ENCODE measurements around the gene ANLN.
A peak's percentile ranks its signal among the peaks of the same experiment; 100 is the strongest.
"Not testable (repeated sequence)": the region's sequence is repeated elsewhere in the genome, so short reads cannot be mapped to it uniquely, and the experiment has no call there.

ANLN gene

DNA sequence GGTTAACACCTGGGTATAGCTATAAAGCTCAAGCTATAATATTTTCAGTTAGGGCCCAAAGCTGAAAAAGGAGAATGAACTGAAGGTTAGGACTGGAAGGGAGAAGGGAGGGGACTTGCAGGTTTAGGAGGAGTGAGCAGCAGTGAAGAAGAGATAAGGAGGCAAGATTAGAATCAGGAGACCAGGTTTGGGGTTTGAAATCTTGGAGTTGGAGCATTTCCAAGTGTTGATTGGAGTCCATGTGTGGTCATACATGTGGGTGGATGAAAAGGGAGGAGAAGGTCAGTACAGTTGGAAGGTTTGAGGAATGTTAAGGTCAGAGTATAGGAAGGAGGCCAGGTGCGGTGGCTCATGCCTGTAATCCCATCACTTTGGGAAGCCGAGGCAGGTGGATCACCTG is 8.6 kb upstream of the ANLN start:
- DNase-seq = no peak

DNA sequence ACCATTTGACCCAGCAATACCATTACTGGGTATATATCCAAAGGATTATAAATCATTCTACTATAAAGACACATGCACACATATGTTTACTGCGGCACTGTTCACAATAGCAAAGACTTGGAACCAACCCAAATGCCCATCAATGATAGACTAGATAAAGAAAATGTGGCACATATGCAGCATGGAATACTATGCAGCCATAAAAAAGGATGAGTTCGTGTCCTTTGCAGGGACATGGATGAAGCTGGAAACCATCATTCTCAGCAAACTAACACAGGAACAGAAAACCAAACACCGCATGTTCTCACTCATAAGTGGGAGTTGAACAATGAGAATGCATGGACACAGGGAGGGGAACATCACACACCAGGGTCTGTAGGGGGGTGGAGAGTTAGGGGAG is 6.4 kb upstream of the ANLN start:
- DNase-seq = not testable (repeated sequence)

- not testable (repeated sequence) for DNase-seq
Measured at GRCh38 chr7:36385646-36386045, 4.0 kb upstream of the ANLN start.

DNA sequence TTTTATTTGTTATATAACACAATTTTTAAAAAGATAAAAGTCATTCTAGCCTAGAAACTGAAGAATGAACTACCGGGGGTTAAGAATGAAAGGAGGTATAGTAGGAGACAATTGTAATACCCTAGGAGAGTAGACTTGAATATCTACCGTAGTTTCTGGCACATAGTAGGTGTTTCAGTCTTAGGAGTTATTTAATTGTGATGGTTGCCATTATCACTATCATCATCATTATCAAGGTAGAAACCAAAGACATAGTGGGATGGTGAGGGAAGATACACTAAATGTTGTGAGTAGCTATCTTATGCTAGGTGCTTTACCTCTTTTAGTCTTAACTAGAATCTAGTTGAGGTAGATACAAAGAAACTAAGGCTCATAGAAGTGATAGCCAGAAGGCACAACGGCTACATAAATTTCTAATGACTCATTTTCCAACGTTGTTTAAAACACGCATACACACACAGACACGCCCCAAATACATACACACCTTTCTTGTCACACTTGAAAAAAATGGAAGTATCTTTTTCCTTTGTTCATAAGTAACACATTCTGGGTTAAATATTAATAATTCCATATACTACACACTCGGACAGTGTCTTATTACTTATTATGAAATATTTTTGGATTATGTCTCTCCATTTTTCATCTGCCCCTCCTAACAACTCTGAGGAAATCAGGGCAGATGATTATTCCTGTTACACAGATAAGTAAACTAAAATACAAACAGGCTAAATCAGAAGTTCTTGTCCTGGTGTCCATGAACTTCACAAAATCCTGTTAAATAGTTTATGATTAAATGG is 2.0 kb upstream of the ANLN start:
- DNase-seq = no peak

- no peak for DNase-seq
Measured at GRCh38 chr7:36388423-36388822, 1.2 kb upstream of the ANLN start.

DNA sequence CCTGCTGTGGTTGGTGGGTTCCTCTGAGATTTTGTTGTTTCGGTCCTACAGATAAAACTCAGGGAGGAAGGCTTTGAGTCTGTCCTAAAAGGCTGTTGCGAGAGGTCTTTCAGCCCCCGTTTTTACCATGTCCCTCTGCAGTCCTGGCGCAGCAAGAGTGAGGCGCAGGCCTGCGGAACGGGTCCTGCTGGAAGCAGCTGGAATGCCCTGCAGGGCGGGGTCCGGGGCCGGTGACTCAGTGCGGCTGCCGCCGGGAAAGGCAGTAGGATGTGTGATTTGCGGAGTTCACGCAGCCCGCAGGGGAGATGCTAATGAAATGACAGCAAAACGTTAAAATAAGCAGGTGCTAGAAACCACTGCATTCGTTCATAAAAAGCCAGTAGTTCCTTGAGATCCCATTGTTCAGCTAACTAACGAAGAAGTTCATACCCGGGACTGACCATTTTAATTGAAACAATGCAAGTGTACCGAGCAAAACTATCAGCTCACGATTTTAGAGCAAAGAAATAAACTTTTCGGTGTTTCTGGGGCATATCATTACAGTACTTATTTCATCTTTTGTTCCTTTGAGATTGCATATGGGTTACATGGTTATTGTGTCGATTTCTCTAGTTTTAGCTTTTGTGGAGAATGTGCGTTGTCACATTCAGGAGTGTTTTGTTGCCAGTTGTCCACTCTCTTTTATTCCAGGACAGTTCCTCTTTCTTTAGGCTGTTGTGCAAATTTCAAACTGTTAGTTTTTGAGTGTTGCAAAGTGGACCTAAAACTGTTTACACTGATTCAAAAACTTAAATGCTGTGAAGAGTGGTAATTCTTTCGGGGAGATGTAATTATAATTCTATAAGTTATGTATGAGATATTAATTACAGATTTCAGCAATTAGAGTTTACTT is 783 bp downstream of the ANLN start:
- peak; percentile 61 for DNase-seq

- DNase-seq = no peak
Measured at GRCh38 chr7:36391436-36392198, 2.0 kb downstream of the ANLN start.

DNA sequence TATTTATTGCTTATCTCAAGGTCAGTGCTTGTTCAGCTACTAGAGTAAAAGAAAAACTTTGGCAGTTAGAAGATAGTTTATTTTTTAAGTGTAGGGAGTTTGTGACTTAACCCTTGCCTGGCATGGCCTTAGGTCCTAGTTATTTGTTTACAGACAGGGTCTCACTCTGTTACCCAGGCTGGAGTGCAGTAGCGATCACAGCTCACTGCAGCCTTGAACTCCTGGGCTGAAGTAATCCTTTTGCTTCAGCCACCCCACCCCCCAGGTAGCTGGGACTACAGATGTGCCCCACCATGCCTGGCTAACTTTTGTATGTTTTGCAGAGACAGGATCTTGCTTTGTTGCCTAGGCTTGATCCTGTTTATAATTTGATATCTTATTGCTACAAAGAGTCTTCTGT is 4.2 kb downstream of the ANLN start:
- DNase-seq = no peak

DNA sequence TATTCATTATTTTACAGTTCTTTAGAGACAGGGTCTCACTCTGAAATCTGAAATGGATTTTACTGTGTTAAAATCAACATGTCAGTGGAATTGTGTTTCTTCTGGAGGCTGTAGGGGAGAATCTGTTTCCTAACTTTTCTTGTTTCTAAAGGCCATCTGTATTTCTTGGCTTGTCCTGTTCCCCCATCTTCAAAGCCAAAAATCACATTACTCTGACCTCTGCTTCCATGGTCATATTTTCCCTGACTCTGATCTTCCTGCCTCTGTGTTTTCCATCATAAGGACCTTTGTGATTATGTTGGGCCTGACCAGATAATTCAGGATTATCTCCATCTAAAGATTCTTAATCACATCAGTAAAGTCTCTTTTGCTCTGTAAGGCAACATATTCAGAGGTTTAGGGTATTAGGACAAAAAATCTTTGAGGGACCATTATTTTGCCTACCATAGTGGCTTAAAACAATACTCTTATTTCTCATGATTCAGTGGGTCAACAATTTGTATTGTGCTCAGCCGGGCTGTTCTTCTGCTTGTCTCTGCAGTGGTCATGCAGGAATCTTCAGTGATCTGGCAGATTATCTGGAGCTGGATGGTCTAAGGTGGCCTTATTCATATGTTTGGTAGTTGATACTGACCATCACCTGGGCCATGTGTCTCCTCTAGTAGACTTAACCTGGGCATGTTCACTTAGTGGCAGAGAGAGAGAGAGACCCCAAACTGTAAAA is 5.7 kb downstream of the ANLN start:
- DNase-seq = no peak

DNA sequence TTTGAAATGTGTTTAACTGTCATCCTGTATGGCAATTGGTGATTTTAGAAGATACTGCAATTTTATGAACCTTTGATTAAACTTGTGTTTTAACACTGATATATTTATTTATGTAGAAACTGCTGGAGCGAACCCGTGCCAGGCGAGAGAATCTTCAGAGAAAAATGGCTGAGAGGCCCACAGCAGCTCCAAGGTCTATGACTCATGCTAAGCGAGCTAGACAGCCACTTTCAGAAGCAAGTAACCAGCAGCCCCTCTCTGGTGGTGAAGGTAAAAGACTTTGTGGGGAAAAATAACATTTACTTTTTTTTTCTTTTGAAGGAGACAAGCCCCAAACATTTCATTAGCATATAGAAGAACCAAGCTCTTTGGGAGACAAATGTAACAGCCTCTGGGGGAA is 6.5 kb downstream of the ANLN start:
- DNase-seq = no peak

DNA sequence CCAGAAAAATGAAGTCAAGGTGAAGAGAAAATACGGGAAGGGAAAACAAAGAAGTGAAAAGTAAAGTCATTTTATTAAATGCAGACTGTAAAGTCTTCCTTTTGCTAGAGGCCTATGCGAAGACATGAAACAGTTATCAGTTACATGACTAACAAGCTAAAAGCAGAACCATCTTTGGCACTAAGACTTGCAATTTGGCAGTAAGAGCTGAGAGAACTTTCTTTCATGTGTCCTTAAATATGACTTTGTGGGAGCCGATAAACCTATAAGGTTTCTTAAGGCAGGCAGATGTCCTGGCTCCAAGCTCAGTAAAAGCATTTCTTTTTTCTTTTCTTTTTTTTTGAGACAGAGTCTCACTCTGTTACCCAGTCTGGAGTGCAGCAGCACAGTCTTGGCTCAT is 10.4 kb downstream of the ANLN start:
- no peak for DNase-seq

DNA sequence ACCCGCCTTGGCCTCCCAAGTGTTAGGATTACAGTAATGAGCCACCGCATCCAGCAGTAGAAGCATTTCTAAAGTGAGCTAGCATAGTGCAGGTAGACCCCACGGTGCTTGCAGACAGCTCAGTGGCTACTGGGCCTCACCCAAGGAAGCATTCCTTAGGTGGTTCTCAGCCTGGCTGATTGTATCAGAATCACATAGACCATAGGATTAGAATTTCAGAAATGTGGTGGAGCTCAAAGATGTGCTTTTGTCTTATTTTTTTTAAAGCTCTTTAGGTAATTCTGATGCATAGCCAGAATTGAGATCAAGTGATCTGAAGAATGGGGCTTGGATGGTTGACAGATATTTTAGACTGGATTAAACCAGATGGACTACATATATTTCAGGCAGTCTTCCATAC is 10.9 kb downstream of the ANLN start:
- DNase-seq = no peak

- no peak for DNase-seq
Measured at GRCh38 chr7:36403452-36403851, 13.8 kb downstream of the ANLN start.

DNA sequence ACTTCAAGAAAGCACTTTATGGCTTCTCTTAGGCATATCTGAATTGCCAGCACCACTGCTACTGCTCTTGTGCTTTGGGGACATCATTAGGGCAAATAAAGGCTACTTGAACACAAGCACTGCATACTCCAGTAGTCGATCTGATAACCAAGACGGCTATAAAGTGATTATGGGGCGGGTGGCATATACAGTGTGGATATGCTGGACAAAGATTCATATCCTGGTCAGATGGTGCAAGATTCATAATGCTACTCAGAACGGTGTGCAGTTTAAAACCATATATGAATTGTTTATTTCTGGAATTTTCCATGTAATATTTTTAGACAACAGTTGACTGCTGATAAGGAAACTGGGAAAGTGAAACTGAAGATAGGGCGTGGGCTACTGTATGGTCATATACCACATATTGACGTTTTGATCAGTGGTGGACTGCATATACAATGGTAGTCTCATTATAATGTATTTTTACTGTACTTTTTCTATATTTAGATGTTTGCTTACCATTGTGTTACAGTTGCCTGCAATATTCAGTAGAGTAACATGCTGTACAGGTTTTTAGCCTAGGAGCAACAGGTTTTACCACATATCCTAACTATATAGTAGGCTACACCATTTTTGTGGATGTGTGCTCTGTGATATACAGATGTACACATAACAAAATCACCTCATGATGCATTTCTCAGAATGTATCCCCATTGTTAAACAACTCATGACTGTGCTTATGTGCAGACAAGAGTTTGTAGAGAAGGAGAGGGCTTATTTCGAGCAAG is 15.2 kb downstream of the ANLN start:
- DNase-seq = peak; percentile 27

DNA sequence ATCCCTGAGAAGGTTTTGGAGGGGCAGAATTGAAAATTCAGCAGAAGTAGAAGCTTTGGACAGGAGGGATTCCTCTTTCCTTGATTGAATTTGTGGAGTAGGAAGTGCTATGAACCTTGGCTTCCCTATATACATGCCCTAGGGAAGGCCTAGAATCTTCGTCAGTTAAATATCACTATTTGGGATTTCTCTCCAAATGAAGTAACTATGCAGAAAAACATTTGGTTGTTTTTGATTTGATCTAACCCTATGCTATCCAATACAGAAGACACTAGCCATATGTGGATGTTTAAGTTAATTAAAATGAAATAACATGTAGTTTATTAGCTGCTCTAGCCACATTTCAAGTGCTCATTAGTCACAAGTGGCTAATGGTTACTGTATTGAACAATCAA is 15.7 kb downstream of the ANLN start:
- no peak for DNase-seq

DNA sequence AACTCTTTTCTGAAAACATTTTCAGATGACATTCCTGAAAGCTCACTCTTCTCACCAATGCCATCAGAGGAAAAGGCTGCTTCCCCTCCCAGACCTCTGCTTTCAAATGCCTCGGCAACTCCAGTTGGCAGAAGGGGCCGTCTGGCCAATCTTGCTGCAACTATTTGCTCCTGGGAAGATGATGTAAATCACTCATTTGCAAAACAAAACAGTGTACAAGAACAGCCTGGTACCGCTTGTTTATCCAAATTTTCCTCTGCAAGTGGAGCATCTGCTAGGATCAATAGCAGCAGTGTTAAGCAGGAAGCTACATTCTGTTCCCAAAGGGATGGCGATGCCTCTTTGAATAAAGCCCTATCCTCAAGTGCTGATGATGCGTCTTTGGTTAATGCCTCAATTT is 16.5 kb downstream of the ANLN start:
- no peak for DNase-seq

DNA sequence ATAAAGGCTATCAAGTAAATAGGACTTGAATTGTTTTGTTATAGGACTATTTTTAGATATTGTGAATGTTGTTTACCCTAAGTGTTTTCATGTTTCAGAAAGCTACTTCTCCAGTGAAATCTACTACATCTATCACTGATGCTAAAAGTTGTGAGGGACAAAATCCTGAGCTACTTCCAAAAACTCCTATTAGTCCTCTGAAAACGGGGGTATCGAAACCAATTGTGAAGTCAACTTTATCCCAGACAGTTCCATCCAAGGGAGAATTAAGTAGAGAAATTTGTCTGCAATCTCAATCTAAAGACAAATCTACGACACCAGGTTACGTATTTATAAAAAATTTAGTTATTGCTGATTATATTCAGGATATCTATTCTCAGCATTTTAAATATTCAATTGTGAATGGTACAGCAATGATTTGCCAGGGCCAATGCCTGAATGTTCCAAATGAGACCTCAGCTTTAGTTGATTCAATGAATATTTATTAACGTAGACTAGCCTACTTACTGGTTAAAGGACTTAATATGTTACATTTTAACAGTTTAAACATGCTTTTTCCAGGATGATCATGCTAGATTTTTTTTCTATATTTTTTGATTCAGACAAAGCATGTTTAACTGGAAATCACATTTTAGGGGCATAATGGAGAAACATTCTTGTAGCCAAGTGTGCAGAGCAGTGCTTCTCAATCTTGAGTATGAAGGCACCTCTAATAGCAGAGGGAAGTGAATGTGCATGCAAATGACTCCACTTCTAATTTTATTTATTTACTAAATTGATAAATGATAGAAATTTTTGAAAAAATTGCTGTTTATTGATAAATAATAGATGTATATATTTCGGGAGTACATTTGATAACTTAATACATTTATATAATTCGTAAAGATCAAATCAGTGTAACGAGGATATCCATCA is 18.2 kb downstream of the ANLN start:
- no peak for DNase-seq

- DNase-seq = no peak
Measured at GRCh38 chr7:36408589-36408988, 18.9 kb downstream of the ANLN start.

DNA sequence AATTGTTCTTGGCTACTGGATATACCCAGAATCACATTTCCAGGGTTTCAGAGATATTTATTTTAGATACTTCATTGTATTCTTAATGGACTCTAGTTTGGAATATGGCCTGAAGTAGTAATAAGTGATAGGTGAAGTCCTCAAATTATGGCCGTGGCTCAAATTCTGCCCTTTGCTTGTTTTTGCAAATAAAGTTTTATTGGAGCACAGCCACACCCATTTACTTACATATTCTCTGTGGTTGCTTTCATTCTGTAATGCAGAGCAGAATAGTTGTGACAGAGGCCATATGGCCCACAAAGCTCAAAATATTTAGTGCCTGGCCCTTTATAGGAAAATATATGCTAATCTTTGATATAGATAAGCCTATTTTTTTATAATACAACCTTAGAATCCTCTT is 19.5 kb downstream of the ANLN start:
- DNase-seq = no peak

DNA sequence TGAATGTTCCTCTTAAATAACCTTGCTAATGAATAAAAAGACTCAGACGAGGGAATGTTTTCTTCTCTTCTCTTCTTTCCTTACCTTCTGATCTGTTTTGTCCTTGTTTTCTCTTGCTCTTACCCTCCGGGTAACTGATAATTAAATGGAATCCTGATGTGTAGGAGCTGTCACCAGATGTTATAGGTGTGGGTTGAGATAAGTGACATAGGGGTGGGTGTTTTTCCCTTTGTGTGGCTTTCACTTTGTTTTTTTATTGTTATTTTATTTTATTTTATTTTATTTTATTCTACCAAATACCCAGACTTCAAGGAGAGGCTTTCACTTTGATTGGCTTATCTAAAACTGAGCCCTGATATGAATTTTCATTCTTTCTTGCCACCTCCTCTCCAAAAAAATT is 25.5 kb downstream of the ANLN start:
- DNase-seq = no peak

DNA sequence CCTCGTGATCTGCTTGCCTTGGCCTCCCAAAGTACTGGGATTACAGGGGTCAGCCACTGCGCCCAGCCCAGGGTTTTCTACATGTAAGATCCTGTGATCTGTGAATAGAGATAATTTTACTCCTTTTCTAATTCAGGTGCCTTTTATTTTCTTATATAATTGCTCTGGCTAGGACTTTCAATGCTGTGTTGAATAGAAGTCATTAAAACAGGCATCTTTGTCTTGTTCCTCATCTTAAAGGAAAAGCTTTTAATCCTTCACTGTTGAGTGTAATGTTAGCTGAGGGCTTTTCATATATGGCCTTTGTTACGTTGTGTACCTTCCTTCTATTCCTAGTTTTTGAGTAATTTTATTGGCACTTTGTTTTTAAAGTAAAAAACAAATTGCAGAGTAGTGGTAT is 26.6 kb downstream of the ANLN start:
- DNase-seq = no peak

Data from inflammatory macrophage treated with lipopolysaccharide for 4 hours (primary cell).